ENCODE data around the gene PKNOX2.

DNA sequence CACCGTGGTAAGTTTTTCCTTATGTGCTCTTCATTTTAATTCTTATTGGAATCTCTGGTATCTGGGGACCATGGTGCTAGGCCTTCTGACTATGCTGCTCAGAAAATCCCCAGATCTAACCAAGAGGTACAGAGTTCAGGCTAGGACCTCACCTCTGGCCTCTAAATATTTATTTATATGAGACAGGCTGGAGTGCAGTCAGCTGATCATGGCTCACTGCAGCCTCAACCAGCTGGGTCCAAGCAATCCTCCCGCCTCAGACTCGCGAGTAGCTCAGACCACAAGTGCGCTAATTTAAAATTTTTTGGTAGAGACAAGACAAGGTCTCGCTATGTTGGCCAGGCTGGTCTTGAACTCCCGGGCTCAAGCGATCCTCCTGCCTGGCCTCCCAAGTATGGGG, 38.4 kb downstream of the PKNOX2 start:
- TF ChIP-seq CTCF (IDR thresholded peaks at IDR 0.05; ENCODE audit: low read depth, low read length, poor library complexity, severe bottlenecking) (no peak), EZH2phosphoT487 (IDR thresholded peaks at IDR 0.05; ENCODE audit: borderline replicate concordance, low read length) (no peak)

Data from DOHH2 (cell line).